HG03457 (cell line): ENCODE measurements around the gene DNPEP.

Experiments
- ATAC-seq: cut with Tn5 transposase; IDR thresholded peaks from one replicate; pipeline ENCODE4 v1.9.1; 2021; ENCODE audit warnings: moderate number of reproducible peaks; ENCODE audit not compliant: unreplicated experiment

The DNPEP gene

GRCh38 chr2:219368690-219369191 lies 19.0 kb downstream of the DNPEP start:
- ATAC-seq = no peak

- peak; percentile 75 for ATAC-seq
Measured at GRCh38 chr2:219362524-219363164, 25.1 kb downstream of the DNPEP start.

GRCh38 chr2:219362072-219362471 lies 25.6 kb downstream of the DNPEP start:
- no peak for ATAC-seq

GRCh38 chr2:219358170-219359075 lies 29.3 kb downstream of the DNPEP start:
- ATAC-seq = no peak

GRCh38 chr2:219356834-219357233 lies 30.9 kb downstream of the DNPEP start:
- no peak for ATAC-seq

- ATAC-seq = no peak
Measured at GRCh38 chr2:219354582-219354981, 33.1 kb downstream of the DNPEP start.

- ATAC-seq = no peak
Measured at GRCh38 chr2:219353129-219353528, 34.6 kb downstream of the DNPEP start.

GRCh38 chr2:219352448-219353023 lies 35.2 kb downstream of the DNPEP start:
- ATAC-seq = no peak

- no peak for ATAC-seq
Measured at GRCh38 chr2:219350710-219351221, 36.9 kb downstream of the DNPEP start.

- no peak for ATAC-seq
Measured at GRCh38 chr2:219350215-219350614, 37.5 kb downstream of the DNPEP start.

GRCh38 chr2:219344751-219345430 lies 42.8 kb downstream of the DNPEP start:
- ATAC-seq = no peak

- no peak for ATAC-seq
Measured at GRCh38 chr2:219335373-219335786, 52.3 kb downstream of the DNPEP start.

GRCh38 chr2:219334076-219334475 lies 53.6 kb downstream of the DNPEP start:
- no peak for ATAC-seq

- ATAC-seq = no peak
Measured at GRCh38 chr2:219332542-219332941, 55.2 kb downstream of the DNPEP start, which contains the start of gene RESP18. Gene RESP18, minus strand, starts transcription at chr2:219332744.

- ATAC-seq = no peak
Measured at GRCh38 chr2:219331560-219332213, 56.0 kb downstream of the DNPEP start.

GRCh38 chr2:219327719-219328118 lies 60.0 kb downstream of the DNPEP start:
- ATAC-seq = no peak

- ATAC-seq = no peak
Measured at GRCh38 chr2:219325657-219326315, 61.9 kb downstream of the DNPEP start.

- no peak for ATAC-seq
Measured at GRCh38 chr2:219325136-219325535, 62.6 kb downstream of the DNPEP start.

- ATAC-seq = no peak
Measured at GRCh38 chr2:219323434-219323833, 64.3 kb downstream of the DNPEP start.
